ENCODE results near the gene TLCD2. TPM values are rescaled to one million over a fixed set of nuclear protein-coding genes. Genes with fewer than 3 reads are reported as not detected.

Gene TLCD2
- total and polyA plus RNA-seq, 9 of the 15 experiments (the other 6 are each of a cell fraction or from before 2014, with no cell fraction given): 0.10 to 0.89 (median 0.58) TPM

- TF ChIP-seq SAFB (IDR thresholded peaks at IDR 0.05; ENCODE audit: borderline replicate concordance, low read depth, low read length) (no peak), YY1 (IDR thresholded peaks at IDR 0.05; ENCODE audit: borderline replicate concordance in 1 of 3, control insufficient read depth in 1 of 3, extremely low read depth in 1 of 3, insufficient read depth in 3 of 3, insufficient read length in 1 of 3, insufficient replicate concordance in 2 of 3, low read depth in 1 of 3, low read length in 2 of 3) (peak in 1 of 3 experiments; percentile 34), ASH1L (IDR thresholded peaks at IDR 0.05; ENCODE audit: borderline replicate concordance, low read depth, partially characterized antibody) (peak; percentile 83), CREB3L1 (IDR thresholded peaks at IDR 0.05; ENCODE audit: borderline replicate concordance, low read depth) (no peak), TGIF2 (CRISPR knock-in tag; IDR thresholded peaks at IDR 0.05) (no peak), MXI1 (IDR thresholded peaks at IDR 0.05; ENCODE audit: low read depth, low read length) (0 out of 2 replicates have a peak, but pooled peaks have one; percentile 42), NRF1 (conservative IDR thresholded peaks at IDR 0.05 in 1 of 2, IDR thresholded peaks at IDR 0.05 in 1 of 2) (peak in 1 of 2 experiments; percentile 44; a peak in 2 of 4 replicates), KLF16 (IDR thresholded peaks at IDR 0.05) (peak; percentile 48; the same call in 1 of the 2 replicates), SIN3B (IDR thresholded peaks at IDR 0.05; ENCODE audit: low read depth) (no peak), ZNF639 (CRISPR knock-in tag; conservative IDR thresholded peaks at IDR 0.05 in 1 of 2, IDR thresholded peaks at IDR 0.05 in 1 of 2) (no peak; a peak in 1 of 4 replicates), NR4A1 (CRISPR knock-in tag; IDR thresholded peaks at IDR 0.05) (no peak), NR4A1 (tag; IDR thresholded peaks at IDR 0.05) (0 out of 2 replicates have a peak, but pooled peaks have one; percentile 9), SP2 (IDR thresholded peaks at IDR 0.05; ENCODE audit: extremely low read depth, low read depth, low read length, poor library complexity, severe bottlenecking) (no peak), ZNF24 (IDR thresholded peaks at IDR 0.05) (no peak), ARID3A (IDR thresholded peaks at IDR 0.05; ENCODE audit: borderline replicate concordance, low read depth, low read length) (no peak), MAFF (IDR thresholded peaks at IDR 0.05; ENCODE audit: low read length) (peak; percentile 90)
- TF ChIP-seq, protein P1, sequence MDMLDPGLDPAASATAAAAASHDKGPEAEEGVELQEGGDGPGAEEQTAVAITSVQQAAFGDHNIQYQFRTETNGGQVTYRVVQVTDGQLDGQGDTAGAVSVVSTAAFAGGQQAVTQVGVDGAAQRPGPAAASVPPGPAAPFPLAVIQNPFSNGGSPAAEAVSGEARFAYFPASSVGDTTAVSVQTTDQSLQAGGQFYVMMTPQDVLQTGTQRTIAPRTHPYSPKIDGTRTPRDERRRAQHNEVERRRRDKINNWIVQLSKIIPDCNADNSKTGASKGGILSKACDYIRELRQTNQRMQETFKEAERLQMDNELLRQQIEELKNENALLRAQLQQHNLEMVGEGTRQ (CRISPR knock-in tag; IDR thresholded peaks at IDR 0.05): peak; percentile 61
Observed at GRCh38 chr17:1716912-1717695, 6.9 kb upstream of the TLCD2 start (continued).
